HepG2 (cell line): Measurements from ENCODE around the gene SPACA4. TPM values are rescaled to one million over a fixed set of nuclear protein-coding genes. Genes with fewer than 3 reads are reported as not detected.

Source experiments
- CHD2 ChIP-seq: IDR thresholded peaks from 2 replicates; pipeline ENCODE4 v1.6.1; 2011; ENCODE audit warnings: low read depth, low read length, improper control_type of control experiment
- EEA1 ChIP-seq: sonication (generic); formaldehyde crosslinking; IDR thresholded peaks from 2 replicates; pipeline ENCODE4 v1.5.1; 2020; ENCODE audit warnings: mild to moderate bottlenecking, missing genetic modification reagents, borderline replicate concordance
- HMG20A ChIP-seq: IDR thresholded peaks from 2 replicates; pipeline ENCODE4 v1.6.1; 2016; ENCODE audit warnings: borderline replicate concordance
- MIER3 ChIP-seq: IDR thresholded peaks from 2 replicates; pipeline ENCODE4 v1.6.1; 2016; ENCODE audit warnings: missing compliant biosample characterization, borderline replicate concordance
- NKX3-1 ChIP-seq: sonication (generic); formaldehyde crosslinking; IDR thresholded peaks from 2 replicates; pipeline ENCODE4 v1.5.0; 2020; ENCODE audit warnings: missing genetic modification reagents
- POLR2G ChIP-seq: fragments of 200-400 bp; formaldehyde crosslinking; IDR thresholded peaks from 2 replicates; pipeline ENCODE4 v1.6.1; 2018; ENCODE audit warnings: mild to moderate bottlenecking, low read depth, low read length, moderate library complexity
- ZBTB20 ChIP-seq: sonication (generic); formaldehyde crosslinking; IDR thresholded peaks from 2 replicates; pipeline ENCODE4 v1.8.1; 2023; ENCODE audit warnings: missing genetic modification reagents, low read depth, mild to moderate bottlenecking, borderline replicate concordance
- ZNF468 ChIP-seq: sonication (generic); formaldehyde crosslinking; IDR thresholded peaks from 2 replicates; pipeline ENCODE4 v1.8.0; 2022; ENCODE audit warnings: mild to moderate bottlenecking, moderate library complexity, missing genetic modification reagents
- ZNF552 ChIP-seq: sonication (generic); formaldehyde crosslinking; IDR thresholded peaks from 2 replicates; pipeline ENCODE4 v1.9.0; 2022; ENCODE audit warnings: missing genetic modification reagents, mild to moderate bottlenecking, borderline replicate concordance
- ZNF891 ChIP-seq: sonication (generic); formaldehyde crosslinking; IDR thresholded peaks from 2 replicates; pipeline ENCODE4 v1.5.0; 2020; ENCODE audit warnings: mild to moderate bottlenecking, missing genetic modification reagents
- polyA plus RNA-seq, 8 experiments: library from polyadenylated mRNA; depleted of rRNA in 3 of 8; stranded (reverse) in 7 of 8; unstranded in 1 of 8; fragments of >200 nt; fragmentation: Illumina TruSeq in 4 of 8; extraction: Trizol in 4 of 8; gene quantifications; 2 replicates each; pipeline versions ENCODE4 v1.2.1 to v1.2.3, GENCODE V29; 2011 to 2016; ENCODE audit warnings: low read depth in 4 of 8, missing spikeins in 1 of 8, mixed read lengths in 1 of 8; ENCODE audit not compliant: insufficient read depth in 1 of 8
- total RNA-seq, 5 experiments: library from RNA; depleted of rRNA; stranded (reverse); fragments of >200 nt; fragmentation: Illumina TruSeq; extraction: Trizol; gene quantifications; 2 replicates each; pipeline ENCODE4 v1.2.3, GENCODE V29; 2016; ENCODE audit warnings: low read depth in 1 of 5
- TF ChIP-seq, protein P1 (sequence below): IDR thresholded peaks from 2 replicates; pipeline ENCODE4 v1.6.1; 2016; ENCODE audit warnings: low read depth, borderline replicate concordance
- TF ChIP-seq, protein P2 (sequence below): IDR thresholded peaks from 2 replicates; pipeline ENCODE4 v1.6.1; 2016; ENCODE audit warnings: mild to moderate bottlenecking, missing biosample characterization, missing genetic modification reagents
- TF ChIP-seq, protein P3 (sequence below): IDR thresholded peaks from 2 replicates; pipeline ENCODE4 v1.6.1; 2016; ENCODE audit warnings: mild to moderate bottlenecking
- TF ChIP-seq, protein P4 (sequence below): sonication (generic); formaldehyde crosslinking; IDR thresholded peaks from 2 replicates; pipeline ENCODE4 v1.4.0; 2020; ENCODE audit warnings: missing genetic modification reagents, borderline replicate concordance
- TF ChIP-seq, protein P5 (sequence below): sonication (generic); formaldehyde crosslinking; IDR thresholded peaks from 2 replicates; pipeline ENCODE4 v1.5.0; 2020; ENCODE audit warnings: mild to moderate bottlenecking, missing genetic modification reagents
- TF ChIP-seq, protein P6 (sequence below): IDR thresholded peaks from 2 replicates; pipeline ENCODE4 v1.4.0; 2020; ENCODE audit warnings: mild to moderate bottlenecking, missing genetic modification reagents

Gene SPACA4
- total and polyA plus RNA-seq, 2 of the 13 experiments (the other 11 are each of a cell fraction or from before 2014, with no cell fraction given): not detected

DNA sequence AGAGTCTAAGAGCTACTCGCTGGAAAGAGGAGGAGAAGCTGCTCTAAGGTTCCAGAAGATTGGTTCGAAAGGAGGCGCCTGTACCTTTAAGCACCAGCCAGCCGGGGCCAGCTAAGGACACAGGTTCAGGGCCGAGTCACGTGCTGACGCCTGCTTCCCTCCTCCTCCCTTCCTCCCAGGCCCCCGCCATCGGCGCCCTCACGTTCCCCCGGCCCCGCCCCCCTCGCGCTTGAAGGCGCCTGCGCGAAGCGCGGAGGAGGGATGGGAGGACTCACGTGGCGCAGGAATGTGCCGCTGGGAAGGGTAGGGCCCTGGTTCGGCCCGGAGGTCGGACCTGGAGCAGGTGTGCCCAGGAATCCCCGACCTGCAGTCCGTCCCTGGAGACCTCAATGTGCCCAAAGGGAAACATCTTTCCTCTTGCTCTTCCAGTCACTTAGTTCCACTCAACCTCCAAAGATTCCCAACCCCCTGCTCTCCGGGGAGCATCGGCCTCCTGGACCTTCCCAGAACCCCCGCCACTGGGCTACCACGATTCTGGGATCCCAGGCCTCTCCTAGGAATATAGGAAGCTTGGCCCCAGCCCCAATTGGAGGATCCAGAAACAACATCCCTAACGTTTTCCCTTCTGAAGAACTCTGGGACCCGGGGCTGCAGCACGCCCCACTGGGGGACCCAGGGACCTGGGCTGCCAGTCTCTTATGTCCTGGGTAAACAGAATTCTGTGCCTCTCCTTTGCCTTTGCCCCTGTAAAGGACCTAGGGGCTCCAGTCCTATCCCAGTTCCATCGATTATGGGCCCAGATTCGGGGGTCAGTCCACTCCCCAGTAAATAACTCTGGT, 28.1 kb downstream of the SPACA4 start (continued):
- TF ChIP-seq, protein P1, sequence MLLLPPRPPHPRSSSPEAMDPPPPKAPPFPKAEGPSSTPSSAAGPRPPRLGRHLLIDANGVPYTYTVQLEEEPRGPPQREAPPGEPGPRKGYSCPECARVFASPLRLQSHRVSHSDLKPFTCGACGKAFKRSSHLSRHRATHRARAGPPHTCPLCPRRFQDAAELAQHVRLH: 0 out of 2 replicates have a peak, but pooled peaks have one; percentile 79
- TF ChIP-seq MIER3 (CRISPR knock-in tag): peak; percentile 81; the same call in 1 of the 2 replicates
- TF ChIP-seq ZNF891 (CRISPR knock-in tag): peak; percentile 37; the same call in 1 of the 2 replicates
- 0 out of 2 replicates have a peak, but pooled peaks have one; percentile 14 for TF ChIP-seq HMG20A
- TF ChIP-seq, protein P2, sequence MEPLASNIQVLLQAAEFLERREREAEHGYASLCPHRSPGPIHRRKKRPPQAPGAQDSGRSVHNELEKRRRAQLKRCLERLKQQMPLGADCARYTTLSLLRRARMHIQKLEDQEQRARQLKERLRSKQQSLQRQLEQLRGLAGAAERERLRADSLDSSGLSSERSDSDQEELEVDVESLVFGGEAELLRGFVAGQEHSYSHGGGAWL: peak; percentile 82
- 0 out of 2 replicates have a peak, but pooled peaks have one; percentile 21 for TF ChIP-seq NKX3-1 (CRISPR knock-in tag)
- TF ChIP-seq POLR2G: peak; percentile 78
- TF ChIP-seq, protein P3, sequence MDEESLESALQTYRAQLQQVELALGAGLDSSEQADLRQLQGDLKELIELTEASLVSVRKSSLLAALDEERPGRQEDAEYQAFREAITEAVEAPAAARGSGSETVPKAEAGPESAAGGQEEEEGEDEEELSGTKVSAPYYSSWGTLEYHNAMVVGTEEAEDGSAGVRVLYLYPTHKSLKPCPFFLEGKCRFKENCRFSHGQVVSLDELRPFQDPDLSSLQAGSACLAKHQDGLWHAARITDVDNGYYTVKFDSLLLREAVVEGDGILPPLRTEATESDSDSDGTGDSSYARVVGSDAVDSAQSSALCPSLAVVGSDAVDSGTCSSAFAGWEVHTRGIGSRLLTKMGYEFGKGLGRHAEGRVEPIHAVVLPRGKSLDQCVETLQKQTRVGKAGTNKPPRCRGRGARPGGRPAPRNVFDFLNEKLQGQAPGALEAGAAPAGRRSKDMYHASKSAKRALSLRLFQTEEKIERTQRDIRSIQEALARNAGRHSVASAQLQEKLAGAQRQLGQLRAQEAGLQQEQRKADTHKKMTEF: peak; percentile 72
- TF ChIP-seq ZNF468: no peak
- TF ChIP-seq, protein P4, sequence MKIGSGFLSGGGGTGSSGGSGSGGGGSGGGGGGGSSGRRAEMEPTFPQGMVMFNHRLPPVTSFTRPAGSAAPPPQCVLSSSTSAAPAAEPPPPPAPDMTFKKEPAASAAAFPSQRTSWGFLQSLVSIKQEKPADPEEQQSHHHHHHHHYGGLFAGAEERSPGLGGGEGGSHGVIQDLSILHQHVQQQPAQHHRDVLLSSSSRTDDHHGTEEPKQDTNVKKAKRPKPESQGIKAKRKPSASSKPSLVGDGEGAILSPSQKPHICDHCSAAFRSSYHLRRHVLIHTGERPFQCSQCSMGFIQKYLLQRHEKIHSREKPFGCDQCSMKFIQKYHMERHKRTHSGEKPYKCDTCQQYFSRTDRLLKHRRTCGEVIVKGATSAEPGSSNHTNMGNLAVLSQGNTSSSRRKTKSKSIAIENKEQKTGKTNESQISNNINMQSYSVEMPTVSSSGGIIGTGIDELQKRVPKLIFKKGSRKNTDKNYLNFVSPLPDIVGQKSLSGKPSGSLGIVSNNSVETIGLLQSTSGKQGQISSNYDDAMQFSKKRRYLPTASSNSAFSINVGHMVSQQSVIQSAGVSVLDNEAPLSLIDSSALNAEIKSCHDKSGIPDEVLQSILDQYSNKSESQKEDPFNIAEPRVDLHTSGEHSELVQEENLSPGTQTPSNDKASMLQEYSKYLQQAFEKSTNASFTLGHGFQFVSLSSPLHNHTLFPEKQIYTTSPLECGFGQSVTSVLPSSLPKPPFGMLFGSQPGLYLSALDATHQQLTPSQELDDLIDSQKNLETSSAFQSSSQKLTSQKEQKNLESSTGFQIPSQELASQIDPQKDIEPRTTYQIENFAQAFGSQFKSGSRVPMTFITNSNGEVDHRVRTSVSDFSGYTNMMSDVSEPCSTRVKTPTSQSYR (CRISPR knock-in tag): peak; percentile 84
- TF ChIP-seq, protein P5, sequence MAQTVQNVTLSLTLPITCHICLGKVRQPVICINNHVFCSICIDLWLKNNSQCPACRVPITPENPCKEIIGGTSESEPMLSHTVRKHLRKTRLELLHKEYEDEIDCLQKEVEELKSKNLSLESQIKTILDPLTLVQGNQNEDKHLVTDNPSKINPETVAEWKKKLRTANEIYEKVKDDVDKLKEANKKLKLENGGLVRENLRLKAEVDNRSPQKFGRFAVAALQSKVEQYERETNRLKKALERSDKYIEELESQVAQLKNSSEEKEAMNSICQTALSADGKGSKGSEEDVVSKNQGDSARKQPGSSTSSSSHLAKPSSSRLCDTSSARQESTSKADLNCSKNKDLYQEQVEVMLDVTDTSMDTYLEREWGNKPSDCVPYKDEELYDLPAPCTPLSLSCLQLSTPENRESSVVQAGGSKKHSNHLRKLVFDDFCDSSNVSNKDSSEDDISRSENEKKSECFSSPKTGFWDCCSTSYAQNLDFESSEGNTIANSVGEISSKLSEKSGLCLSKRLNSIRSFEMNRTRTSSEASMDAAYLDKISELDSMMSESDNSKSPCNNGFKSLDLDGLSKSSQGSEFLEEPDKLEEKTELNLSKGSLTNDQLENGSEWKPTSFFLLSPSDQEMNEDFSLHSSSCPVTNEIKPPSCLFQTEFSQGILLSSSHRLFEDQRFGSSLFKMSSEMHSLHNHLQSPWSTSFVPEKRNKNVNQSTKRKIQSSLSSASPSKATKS (CRISPR knock-in tag): 0 out of 2 replicates have a peak, but pooled peaks have one; percentile 20
- no peak for TF ChIP-seq ZNF552
- peak; percentile 48; the same call in 1 of the 2 replicates for TF ChIP-seq CHD2
- TF ChIP-seq ZBTB20: peak; percentile 39; the same call in 1 of the 2 replicates
- TF ChIP-seq, protein P6, sequence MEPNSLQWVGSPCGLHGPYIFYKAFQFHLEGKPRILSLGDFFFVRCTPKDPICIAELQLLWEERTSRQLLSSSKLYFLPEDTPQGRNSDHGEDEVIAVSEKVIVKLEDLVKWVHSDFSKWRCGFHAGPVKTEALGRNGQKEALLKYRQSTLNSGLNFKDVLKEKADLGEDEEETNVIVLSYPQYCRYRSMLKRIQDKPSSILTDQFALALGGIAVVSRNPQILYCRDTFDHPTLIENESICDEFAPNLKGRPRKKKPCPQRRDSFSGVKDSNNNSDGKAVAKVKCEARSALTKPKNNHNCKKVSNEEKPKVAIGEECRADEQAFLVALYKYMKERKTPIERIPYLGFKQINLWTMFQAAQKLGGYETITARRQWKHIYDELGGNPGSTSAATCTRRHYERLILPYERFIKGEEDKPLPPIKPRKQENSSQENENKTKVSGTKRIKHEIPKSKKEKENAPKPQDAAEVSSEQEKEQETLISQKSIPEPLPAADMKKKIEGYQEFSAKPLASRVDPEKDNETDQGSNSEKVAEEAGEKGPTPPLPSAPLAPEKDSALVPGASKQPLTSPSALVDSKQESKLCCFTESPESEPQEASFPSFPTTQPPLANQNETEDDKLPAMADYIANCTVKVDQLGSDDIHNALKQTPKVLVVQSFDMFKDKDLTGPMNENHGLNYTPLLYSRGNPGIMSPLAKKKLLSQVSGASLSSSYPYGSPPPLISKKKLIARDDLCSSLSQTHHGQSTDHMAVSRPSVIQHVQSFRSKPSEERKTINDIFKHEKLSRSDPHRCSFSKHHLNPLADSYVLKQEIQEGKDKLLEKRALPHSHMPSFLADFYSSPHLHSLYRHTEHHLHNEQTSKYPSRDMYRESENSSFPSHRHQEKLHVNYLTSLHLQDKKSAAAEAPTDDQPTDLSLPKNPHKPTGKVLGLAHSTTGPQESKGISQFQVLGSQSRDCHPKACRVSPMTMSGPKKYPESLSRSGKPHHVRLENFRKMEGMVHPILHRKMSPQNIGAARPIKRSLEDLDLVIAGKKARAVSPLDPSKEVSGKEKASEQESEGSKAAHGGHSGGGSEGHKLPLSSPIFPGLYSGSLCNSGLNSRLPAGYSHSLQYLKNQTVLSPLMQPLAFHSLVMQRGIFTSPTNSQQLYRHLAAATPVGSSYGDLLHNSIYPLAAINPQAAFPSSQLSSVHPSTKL (CRISPR knock-in tag): peak; percentile 77
- TF ChIP-seq EEA1: no peak
